ENCODE measurements around the gene FAM53C. TPM values are rescaled to one million over a fixed set of nuclear protein-coding genes. Genes with fewer than 3 reads are reported as not detected.

FAM53C gene
- total RNA-seq, 1 experiment from 2014 or later, result 38.9 TPM

GRCh38 chr5:138331449-138332368 is 6.4 kb upstream of the FAM53C start, which contains the start of gene CDC25C:
TSS of gene CDC25C (minus strand) at chr5:138331804. CDS start at chr5:138331180, 624 bp downstream.
- Mint-ChIP-seq H3K4me3 (ENCODE audit: unreplicated experiment) (peak within 1 kb of the TSS; percentile 94), H3K27me3 (ENCODE audit: insufficient read depth, unreplicated experiment) (no peaks in the 10 kb centered on the region), H3K4me1 (ENCODE audit: insufficient read depth, unreplicated experiment) (peaks cover 37% of the 10 kb centered on the region), H3K27ac (ENCODE audit: low read depth, unreplicated experiment) (peak within 1 kb of the TSS; percentile 87), H3K36me3 (ENCODE audit: insufficient read depth, unreplicated experiment) (peaks cover 9% of the 10 kb centered on the region), H3K9me3 (ENCODE audit: unreplicated experiment) (no peaks in the 10 kb centered on the region)
- no TSS peak for BruUV-seq (replicated peaks)
- POLR2A ChIA-PET, result interaction anchor here (0.6 to 13.3 kb wide), 22 partner anchors 8 to 895 kb away, joined by 3 to 395 read pairs (median 3); partner anchors contain the start of genes CDC23, EGR1, ETF1 and KDM3B
- no peak for TF ChIP-seq CTCF (IDR thresholded peaks at IDR 0.05; ENCODE audit: unreplicated experiment)
- CTCF ChIA-PET, result interaction anchor here (0.5 to 13.7 kb wide), 9 partner anchors 10 to 580 kb away, joined by 3 to 323 read pairs (median 3); partner anchors contain the start of genes BRD8, KDM3B and KIF20A
- DNase-seq (ENCODE audit: unreplicated experiment), result peak; percentile 100
- intact Hi-C loops (cut with micrococcal nuclease), result loop anchor here (2.0 to 10.0 kb wide), 2 partner anchors 119 to 213 kb away; partner anchors contain the start of genes CDC23 and ETF1

GRCh38 chr5:138334867-138335447 is 3.1 kb upstream of the FAM53C start:
- no peaks in the 10 kb centered on the region for H3K9me3 Mint-ChIP-seq (ENCODE audit: unreplicated experiment)
- no peak overlapping the region for H3K4me3 Mint-ChIP-seq (ENCODE audit: unreplicated experiment)
- ChIA-PET POLR2A (interaction anchor here (0.6 to 13.3 kb wide), 3 partner anchors 17 to 122 kb away, joined by 5 to 395 read pairs (median 5); partner anchors contain the start of genes CDC23 and KDM3B), CTCF (interaction anchor here (0.8 to 13.7 kb wide), 2 partner anchors 17 to 32 kb away, joined by 3 to 323 read pairs; partner anchors contain the start of gene KDM3B)
- peaks cover 49% of the 10 kb centered on the region for H3K4me1 Mint-ChIP-seq (ENCODE audit: insufficient read depth, unreplicated experiment)
- H3K36me3 Mint-ChIP-seq (ENCODE audit: insufficient read depth, unreplicated experiment), result peaks cover 21% of the 10 kb centered on the region
- H3K27me3 Mint-ChIP-seq (ENCODE audit: insufficient read depth, unreplicated experiment), result no peaks in the 10 kb centered on the region
- no peak overlapping the region for H3K27ac Mint-ChIP-seq (ENCODE audit: low read depth, unreplicated experiment)
- no TSS peak for BruUV-seq (replicated peaks)
- TF ChIP-seq CTCF (IDR thresholded peaks at IDR 0.05; ENCODE audit: unreplicated experiment), result no peak
- DNase-seq (ENCODE audit: unreplicated experiment), result peak; percentile 22
- intact Hi-C loops (cut with micrococcal nuclease), result loop anchor here (5.0 to 10.0 kb wide), 2 partner anchors 210 to 583 kb away; partner anchors contain the start of genes ETF1 and HNRNPA0

GRCh38 chr5:138336952-138337684 is 948 bp upstream of the FAM53C start:
- peak; percentile 88 for DNase-seq (ENCODE audit: unreplicated experiment)
- POLR2A ChIA-PET, result interaction anchor here (0.7 to 13.3 kb wide), 12 partner anchors 8 to 238 kb away, joined by 3 to 395 read pairs (median 7); partner anchors contain the start of genes BRD8, CDC23, ETF1 and HSPA9
- intact Hi-C loops (cut with micrococcal nuclease), result loop anchor here (5.0 to 10.0 kb wide), 2 partner anchors 208 to 585 kb away; partner anchors contain the start of genes ETF1 and HNRNPA0
- peaks cover 49% of the 10 kb centered on the region for H3K4me1 Mint-ChIP-seq (ENCODE audit: insufficient read depth, unreplicated experiment)
- H3K27me3 Mint-ChIP-seq (ENCODE audit: insufficient read depth, unreplicated experiment), result no peaks in the 10 kb centered on the region
- no peaks in the 10 kb centered on the region for H3K9me3 Mint-ChIP-seq (ENCODE audit: unreplicated experiment)
- peak overlapping the region; percentile 88 for H3K4me3 Mint-ChIP-seq (ENCODE audit: unreplicated experiment)
- CTCF ChIA-PET, result interaction anchor here (0.9 to 13.7 kb wide), 4 partner anchors 12 to 74 kb away, joined by 3 to 323 read pairs (median 3); partner anchors contain the start of gene KDM3B
- BruUV-seq (replicated peaks), result TSS peak; percentile 95
- peaks cover 13% of the 10 kb centered on the region for H3K36me3 Mint-ChIP-seq (ENCODE audit: insufficient read depth, unreplicated experiment)
- H3K27ac Mint-ChIP-seq (ENCODE audit: low read depth, unreplicated experiment), result peak overlapping the region; percentile 100
- TF ChIP-seq CTCF (IDR thresholded peaks at IDR 0.05; ENCODE audit: unreplicated experiment), result no peak
